HG02840 (cell line): ENCODE data around the gene AOPEP.

ENCODE experiments used
- ATAC-seq: cut with Tn5 transposase; IDR thresholded peaks from one replicate; pipeline ENCODE4 v1.9.1; 2021; ENCODE audit warnings: mild to moderate bottlenecking, moderate library complexity, moderate number of reproducible peaks; ENCODE audit not compliant: unreplicated experiment, low FRiP score

The AOPEP gene

DNA sequence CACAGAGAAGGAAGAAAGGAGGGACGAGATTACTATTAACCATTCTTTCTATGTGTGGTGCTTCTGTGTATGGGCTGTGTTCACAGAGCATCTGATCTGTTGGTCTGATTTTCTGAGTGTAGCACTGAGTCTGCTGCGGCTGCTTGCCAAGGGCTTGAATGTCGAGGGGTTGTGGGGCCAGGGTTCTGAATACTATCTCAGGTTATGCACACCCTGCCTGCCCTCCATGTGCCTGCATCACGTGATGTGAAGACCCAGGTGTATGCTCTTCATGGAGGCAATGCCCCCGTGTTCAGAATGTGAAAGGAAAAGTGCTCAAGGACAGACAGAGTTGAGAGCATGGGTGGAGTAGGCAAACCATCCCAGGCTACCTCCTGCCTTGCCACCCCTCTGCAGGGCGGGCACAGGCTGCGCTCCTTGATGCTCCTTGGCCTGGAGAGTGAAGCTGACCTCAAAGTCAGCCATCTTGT lies 336.1 kb downstream of the AOPEP start:
- no peak for ATAC-seq

DNA sequence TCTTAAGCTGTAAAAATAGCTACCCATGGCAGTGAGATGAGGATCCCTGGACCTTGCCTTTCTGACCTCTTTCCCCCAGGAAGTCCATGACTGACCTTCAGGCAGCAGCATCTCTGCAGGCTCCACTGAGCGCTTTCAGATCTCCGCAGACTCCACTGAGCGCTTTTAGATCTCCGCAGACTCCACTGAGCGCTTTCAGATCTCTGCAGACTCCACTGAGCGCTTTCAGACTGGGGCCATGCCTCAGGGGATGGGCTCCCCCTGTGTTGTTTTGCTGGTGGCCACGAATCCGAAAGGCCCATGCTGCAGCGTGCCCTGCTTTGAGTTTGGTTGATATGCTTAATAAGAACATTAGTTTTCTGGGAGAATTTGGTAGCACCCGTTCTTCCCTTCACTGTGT lies 336.8 kb downstream of the AOPEP start:
- ATAC-seq, result no peak

DNA sequence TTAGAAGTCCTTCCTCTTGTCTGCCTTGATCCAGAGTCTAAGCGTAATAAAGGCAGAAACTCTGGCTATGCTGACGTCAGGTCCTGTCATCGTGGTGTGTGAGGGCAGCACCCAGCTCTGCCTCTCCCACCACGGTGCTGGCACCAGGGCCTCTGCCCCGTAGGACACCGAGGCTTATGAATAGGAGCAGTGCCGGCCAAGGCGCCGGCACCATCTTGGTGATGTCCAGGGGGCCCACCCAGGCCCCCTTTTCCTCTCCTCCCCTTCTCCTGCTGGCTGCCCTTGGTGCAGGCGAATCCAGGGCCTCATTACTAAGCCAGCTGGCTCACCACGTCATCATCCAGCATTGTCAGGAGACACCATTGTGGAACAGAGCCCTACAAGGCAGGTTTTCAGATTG lies 338.7 kb downstream of the AOPEP start:
- no peak for ATAC-seq

DNA sequence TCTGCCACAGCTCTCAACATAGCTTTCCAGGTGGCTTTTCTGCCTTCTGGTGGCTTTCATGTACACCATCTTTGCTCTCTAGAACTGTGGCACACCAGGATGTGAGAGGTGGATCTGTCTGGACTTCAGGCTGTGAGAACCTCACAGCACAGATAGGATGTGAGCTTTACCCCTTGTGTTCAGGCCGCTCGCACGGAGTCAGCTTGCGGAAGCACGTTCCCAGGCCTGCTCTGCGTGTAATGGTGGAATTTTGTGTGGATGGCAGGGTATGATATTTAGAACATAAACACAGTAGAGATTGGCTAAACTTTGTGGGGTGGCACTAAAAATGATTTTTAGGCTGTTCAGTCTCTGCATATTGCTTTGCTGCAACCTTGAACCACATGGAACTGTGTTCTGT lies 340.6 kb downstream of the AOPEP start:
- no peak for ATAC-seq

DNA sequence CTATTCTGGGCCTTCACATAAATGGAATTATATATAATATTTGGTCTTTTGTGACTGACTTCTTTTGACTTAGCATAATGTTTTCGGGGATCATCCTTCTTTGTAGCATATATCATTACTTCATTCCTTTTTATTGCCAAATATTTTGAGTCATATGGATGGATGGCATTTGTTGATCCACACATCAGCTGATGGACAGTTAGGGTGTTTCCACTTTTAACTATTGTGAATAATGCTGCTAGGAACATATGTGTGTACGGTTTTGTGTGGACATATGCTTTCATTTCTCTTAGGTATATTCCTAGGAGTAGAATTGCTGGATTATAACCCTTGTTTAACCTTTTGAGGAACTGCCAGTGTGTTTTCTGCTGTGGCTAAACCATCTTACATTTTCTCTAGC lies 341.4 kb downstream of the AOPEP start:
- ATAC-seq, result no peak

DNA sequence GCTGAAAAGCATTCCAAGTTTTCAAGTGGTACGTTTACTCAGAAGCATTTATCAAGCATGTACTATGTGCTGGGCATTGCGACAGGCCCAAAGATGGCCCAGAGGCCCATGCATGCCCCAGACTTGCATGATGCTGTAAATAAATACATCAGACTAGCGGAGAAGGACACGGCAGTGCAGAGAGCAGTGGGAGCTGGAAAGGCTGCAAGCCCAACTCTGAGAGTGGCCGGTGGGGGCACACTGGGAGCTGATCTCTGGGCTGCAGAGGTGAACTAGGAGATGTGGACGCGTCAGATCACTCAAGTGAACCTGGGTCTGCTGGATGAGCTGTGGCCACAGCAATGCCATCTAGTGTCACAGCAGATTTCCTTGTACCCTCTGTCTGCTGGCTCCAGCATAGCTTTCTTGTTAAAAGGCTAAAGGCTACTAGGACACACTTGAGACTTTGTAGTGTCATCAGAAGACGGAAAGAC lies 344.1 kb downstream of the AOPEP start:
- no peak for ATAC-seq

DNA sequence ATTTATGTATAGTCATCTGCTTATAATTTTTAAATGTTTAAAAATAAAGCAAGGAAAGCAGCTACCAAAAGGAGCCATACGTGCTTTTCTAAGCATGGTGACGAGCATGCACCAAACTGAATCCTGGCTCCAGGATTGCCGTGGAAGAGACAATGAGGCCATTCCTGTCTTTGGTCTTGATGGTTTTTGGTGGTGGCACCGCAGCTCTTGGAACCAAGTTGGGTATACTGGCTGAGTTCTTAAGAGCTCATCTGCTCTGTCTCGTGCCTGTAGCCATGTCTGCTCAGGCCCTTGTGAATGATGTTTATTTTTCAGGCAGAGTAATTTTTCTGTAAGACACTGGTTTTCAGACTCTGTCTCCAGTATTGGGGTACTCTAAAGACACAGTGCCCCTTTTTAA lies 345.0 kb downstream of the AOPEP start:
- ATAC-seq, result no peak

DNA sequence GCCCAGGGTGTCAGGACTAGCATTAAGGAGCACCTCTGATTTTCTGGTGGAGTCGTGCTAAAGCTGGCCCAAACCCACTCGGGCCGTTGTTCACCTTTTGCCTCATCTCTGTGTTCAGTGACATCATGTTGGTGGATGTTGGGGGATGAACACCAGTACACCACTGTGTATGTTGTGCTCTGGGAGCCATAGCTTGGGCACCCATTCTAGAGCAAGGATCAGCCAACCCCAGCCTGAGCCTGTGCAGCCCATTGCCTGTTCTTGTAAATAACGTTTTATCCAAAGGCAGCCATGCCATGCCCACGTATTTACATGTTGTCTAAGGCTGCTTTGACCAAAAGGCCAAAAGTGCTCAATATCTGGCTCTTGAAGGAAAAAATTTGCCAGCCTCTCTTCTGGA lies 345.4 kb downstream of the AOPEP start:
- no peak for ATAC-seq

DNA sequence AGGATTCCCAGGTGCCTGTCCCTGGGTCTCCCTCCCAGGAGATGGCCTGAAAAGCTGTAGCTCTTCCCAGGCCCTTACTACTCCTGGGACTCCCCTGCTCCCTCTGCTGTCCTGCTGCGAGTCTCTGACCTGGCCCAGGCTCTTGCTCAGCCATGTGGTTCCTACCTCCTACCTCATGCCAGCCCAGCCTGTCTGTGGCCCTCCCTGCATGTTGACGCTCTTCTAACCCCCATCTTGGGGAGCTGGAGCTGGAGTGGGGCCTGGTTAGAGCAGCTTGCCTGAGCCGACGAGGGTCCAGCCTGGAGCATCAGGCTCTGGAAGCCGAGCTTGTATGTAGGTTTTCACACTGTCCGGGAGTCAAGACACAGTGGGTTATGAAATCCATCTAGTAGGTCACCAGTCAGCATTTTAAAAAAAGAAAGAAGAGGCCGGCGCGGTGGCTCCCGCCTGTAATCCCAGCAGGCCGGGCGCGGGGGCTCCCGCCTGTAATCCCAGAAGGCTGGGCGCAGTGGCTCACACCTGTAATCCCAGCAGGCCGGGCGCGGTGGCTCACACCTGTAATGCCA lies 346.6 kb downstream of the AOPEP start:
- ATAC-seq, result no peak

DNA sequence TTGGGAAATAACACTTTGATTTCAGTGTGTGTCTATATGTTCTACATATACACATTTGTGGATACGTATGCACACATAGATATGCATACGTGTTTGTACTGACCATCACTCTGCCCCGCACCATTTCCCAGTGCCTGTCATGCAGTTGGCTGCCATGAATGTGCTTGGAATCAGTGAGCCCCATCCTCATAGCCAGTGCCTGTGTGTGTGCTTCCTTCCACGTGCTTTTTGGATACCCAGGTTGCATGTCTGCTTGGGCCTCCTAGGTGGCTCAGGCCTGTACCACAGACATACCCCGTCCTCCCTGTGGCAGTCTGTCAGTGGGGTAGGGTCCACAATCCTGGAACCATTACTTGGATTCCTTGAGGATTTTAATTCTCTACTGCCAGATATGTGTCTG lies 347.4 kb downstream of the AOPEP start:
- ATAC-seq, result no peak

DNA sequence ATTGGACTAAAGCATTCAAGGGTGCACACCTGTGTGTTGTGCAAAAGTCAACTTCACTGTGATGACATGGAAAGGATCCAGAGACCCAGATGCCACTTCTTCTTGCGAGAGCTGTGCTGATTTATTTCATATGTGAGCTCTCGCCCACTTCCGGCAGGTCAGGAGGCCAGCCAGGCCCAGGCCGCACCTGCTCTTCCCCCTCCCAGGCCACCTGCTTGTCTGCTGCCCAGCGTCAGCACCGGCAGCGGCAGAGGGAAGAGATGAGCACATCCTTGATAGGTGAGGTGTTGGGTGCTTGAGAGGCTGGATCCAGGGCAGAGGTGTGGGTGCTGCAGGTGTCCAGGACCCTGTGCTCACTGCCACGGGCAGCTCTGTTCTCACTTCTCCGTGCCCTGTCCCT lies 348.1 kb downstream of the AOPEP start:
- ATAC-seq, result no peak

DNA sequence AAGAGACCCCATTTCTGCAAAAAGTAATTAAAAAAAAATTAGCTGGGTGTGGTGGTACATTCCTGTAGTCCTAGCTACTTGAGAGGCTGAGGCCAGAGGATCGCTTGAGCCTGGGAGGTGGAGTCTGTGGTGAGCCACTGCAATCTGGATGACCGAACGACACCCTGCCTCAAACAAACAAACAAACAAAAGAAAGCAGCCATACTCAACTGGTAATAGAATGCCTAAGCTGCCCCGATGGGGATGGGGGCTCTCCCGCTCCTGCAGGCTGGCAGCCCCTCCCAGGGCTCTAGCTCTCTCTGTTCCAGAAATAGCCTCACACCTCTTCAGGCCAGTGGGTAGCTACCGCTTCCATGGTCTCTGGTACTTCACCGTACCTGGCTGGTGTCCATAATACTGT lies 349.2 kb downstream of the AOPEP start:
- no peak for ATAC-seq

DNA sequence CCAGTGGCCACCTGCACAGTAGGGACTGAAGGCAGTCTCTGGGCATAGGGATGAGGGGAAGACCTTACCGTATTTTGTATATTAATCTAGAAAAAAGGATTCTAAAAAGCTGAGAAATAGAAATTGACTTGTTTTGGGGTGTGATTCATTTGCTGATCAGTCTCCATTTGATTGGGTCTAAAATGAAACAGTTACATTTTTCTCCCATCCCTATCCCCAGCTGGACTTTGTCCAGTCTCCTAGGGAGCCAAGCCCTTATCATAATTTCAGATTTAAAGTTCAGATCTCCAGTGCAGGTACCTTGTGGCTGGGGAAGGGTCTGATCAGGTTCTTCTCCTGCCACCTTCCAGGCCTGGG lies 350.2 kb downstream of the AOPEP start:
- no peak for ATAC-seq

DNA sequence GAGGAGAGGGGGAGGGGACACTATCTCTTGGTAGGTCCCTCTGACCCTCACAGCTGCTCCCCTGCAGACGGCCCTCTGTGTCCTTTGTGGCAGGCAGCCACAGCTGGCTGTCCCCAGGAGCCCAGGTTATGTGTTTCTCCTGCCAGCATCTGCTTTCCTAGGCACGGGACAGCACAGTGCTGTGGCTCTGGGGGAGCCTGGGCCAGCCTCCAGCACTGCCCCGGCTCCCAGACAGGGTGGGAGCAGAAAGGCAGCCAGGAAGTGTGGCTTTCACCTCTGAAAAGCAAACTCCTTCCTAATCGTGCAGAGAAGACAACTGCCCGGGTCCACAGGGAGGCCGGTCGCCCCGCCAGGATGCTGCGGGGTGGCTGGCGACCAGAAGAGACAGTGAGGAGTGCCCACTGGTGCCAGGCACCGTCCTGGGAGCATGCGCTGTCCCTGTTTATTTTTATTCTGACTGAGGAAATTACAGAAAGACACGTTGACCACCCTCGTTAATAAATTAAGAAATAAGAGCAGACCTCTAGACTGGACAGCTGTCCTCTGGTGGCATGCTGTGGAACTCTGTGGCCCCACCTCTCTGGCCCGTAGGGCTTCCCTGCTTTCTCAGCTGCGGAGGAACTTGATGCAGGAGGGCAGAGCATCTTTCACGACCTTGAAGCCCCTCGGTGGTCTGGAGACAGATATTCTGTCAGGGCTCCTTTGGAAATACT lies 350.7 kb downstream of the AOPEP start:
- ATAC-seq, result no peak

DNA sequence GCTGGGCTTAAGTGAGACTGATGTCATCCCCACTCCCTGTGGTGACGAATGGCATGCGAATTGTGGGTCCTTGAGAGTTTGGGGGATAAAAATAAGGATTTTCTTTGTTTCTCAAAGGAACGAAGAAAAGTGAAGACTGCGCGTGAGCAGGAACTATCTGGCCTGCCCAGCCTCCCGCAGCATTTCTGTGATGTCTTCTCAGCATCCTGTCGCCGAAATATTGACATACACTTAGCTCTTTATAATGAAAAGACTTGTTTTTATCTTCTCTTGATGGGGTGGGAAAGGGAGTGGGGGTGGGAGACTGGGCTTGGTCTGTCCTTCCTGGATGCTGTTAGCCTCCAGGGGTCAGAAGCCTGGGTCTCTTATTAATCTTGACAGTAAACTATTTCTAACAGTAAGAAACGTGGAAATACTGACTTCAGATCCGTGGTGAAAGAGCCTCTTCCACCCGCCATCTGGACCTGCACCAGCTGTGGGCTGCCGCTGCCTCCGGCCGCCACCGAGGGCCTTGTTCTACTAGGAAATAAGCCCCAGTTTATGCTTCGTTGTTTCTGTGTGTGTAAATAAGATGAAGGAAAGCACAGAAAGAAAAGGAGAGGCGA lies 351.4 kb downstream of the AOPEP start:
- no peak for ATAC-seq

DNA sequence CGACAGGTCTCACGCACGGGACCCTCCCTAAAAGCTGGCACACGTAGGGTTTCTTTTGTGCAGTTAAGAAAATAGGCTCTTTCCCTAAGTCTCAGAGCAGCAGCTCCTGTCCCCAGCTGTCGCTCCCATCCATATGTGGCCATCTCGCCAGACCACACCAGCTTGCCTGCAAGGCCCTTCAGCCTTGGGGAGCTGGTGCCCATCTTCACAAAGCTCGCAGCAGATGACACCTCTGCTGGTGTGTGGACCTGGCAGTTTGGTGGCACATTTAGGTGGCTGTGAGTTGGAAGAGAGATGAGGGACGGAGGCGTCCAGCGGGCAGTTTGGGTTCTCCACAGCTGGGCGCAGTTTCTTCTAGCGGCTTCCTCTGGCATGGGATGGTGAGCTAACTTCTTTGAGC lies 352.0 kb downstream of the AOPEP start:
- no peak for ATAC-seq

DNA sequence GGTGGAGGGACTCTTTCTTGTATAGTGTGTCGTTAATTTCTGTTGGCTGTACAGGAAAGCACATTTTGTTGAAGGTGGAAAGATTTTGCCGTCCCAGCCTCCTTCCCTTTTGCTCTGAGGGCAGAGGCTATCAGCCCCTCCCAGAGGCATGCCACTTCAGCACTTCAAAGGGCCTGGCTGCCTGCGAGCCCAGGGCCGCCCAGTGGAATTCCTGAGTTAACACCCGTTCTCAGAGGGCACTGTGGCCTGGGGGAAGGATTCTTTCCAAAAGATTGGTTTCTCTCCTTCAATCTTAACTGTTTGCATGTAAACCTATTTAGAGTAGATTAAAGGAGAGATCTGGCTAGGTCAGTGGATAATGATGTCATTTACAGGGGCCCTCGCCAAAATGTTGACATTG lies 352.4 kb downstream of the AOPEP start:
- no peak for ATAC-seq

DNA sequence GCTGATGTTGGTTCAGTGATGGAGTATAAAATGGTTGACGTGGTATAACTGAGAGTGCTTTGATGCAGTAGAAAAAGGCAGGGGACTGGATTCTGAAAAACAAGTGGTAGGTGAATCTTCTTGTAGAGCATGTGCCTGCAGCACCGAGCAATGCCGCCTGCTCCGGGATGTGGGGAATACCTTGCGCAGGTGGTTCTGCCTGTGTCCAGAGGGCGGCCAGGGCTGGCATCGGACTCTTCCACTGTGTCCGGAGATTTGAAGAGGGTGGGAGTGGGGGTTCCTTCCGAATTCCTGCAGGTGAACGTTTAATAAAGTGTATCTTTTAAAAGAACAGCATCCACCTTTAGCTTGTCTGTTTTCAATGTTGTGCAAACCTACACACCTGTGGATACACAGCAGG lies 353.0 kb downstream of the AOPEP start:
- ATAC-seq, result no peak

DNA sequence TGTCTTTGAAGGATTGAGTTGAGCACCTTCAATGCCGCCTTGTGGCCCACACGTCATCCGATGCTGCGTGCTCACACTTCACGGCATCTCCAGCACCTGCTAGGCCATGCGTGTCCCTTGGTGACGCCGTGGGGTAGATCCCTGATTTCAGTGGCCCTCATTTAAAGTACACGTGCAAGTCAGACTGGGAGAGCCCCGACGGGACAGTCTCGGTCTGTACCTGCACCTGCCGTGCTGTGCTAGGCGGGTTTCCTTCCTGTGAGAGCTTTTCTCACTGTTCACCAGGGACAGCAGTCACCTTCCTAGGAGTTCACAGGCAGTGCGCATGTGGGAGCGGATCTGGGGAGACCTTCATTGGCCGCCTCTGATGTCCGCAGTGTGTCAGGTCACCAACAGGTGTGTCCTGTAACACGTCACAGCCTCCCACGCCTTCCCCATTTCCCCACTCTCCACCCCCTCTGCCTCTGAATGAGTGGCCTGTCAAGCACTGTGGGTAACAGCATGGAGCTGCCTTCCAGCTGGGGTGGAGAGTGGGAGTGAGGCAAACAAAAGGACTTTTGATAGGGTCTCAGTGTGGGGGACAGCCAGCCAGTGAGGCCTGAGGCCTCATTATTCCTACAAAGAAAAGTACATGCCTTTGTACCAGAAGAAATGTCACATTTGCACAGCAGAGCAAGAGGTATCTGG lies 354.6 kb downstream of the AOPEP start:
- no peak for ATAC-seq

DNA sequence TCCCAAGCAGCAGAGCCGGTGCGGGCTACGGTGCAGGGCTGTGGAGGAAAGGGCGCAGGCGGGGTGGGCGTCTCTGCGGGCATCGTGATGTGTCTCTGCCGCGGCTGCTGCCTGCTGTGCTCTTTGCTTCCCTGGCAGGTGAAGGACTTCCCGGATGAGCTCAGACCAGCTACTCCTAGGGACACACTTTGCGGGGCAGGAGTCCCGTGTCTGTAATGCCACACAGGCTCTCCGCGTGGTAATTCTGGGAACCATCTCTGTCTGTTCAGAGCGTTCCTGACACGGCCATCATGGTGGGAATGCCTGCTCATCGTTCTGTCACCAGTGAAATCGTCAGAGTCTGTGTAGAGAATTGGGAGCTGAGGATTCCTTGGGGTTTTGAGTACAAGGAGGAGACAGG lies 355.5 kb downstream of the AOPEP start:
- ATAC-seq, result no peak

DNA sequence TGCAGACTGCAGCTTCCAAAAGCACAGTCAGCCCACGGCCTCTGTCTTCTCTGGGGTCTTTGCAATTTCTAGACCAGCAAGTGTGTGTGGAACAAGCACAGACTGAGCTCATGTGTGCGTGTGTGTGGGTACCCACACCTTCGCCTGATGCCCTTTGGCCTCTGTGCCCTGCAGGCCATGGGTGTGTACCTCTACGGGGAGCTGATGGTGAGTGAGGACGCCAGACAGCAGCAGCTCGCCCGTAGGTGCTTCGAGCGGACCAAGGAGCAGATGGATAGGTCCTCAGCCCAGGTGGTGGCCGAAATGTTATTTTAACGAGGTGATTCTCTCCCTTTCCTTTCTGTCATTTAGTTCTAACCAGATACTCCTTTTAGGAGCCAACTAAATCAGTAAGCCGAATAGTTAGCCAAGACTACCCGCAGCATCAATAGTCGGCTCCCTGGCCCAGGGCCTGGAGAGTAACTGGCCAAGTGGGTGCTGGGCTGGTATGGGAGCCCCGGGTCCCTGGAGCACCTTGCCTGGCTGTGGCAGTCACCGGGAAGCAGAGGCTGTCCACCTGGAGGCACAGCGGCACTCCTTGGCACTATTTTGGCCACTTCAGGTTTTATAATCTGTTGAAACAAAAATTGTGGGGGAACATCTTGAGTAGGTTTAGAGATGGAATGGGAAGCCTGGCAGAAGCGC lies 356.0 kb downstream of the AOPEP start:
- ATAC-seq, result no peak
